MM.1S (cell line): ENCODE data around the gene CSNK1A1L.

Source experiments
- DNase-seq: peaks from one replicate; pipeline ENCODE4 v3.0.0-alpha.2; 2015
- H2AFZ ChIP-seq: fragments of 300-600 bp; sonication (generic); 2 replicates; pipeline ENCODE4 v1.6.0; 2016; ENCODE audit warnings: antibody characterized with exemption, low read length
- H3F3A ChIP-seq: fragments of 300-600 bp; sonication (generic); 2 replicates; pipeline ENCODE4 v1.6.1; 2016; ENCODE audit warnings: mild to moderate bottlenecking, antibody characterized with exemption, low read length, moderate library complexity, mixed read lengths; ENCODE audit not compliant: insufficient read depth
- H3K27ac ChIP-seq: fragments of 300-600 bp; sonication (generic); 2 replicates; pipeline ENCODE4 v1.5.1; 2016; ENCODE audit warnings: mild to moderate bottlenecking, low read length
- H3K27me3 ChIP-seq: fragments of 300-600 bp; sonication (generic); replicated peaks from 2 replicates; pipeline ENCODE4 v1.6.0; 2016; ENCODE audit warnings: low read length; ENCODE audit not compliant: insufficient read depth
- H3K36me3 ChIP-seq: fragments of 300-600 bp; sonication (generic); replicated peaks from 2 replicates; pipeline ENCODE4 v1.6.1; 2016; ENCODE audit warnings: mild to moderate bottlenecking, low read length, mixed read lengths; ENCODE audit not compliant: insufficient read depth
- H3K4me1 ChIP-seq: fragments of 300-600 bp; sonication (generic); 2 replicates; pipeline ENCODE4 v1.6.1; 2016; ENCODE audit warnings: low read length, mixed read lengths
- H3K4me2 ChIP-seq: fragments of 300-600 bp; sonication (generic); 2 replicates; pipeline ENCODE4 v1.6.0; 2016; ENCODE audit warnings: low read depth, low read length
- H3K4me3 ChIP-seq: fragments of 300-600 bp; sonication (generic); 2 replicates; pipeline ENCODE4 v1.5.1; 2016; ENCODE audit warnings: low read length, mixed read lengths
- H3K79me2 ChIP-seq: fragments of 300-600 bp; sonication (generic); 2 replicates; pipeline ENCODE4 v1.6.1; 2016; ENCODE audit warnings: mixed run types, low read length, mixed read lengths
- H3K9ac ChIP-seq: fragments of 300-600 bp; sonication (generic); 2 replicates; pipeline ENCODE4 v1.6.1; 2016; ENCODE audit warnings: low read length, mixed read lengths
- H3K9me2 ChIP-seq: fragments of 300-600 bp; sonication (generic); replicated peaks from 2 replicates; pipeline ENCODE4 v1.6.1; 2016; ENCODE audit warnings: mild to moderate bottlenecking, low read length, mixed read lengths; ENCODE audit not compliant: insufficient read depth
- H3K9me3 ChIP-seq: fragments of 300-600 bp; sonication (generic); replicated peaks from 2 replicates; pipeline ENCODE4 v1.6.1; 2016; ENCODE audit warnings: mild to moderate bottlenecking, low read length, mixed read lengths; ENCODE audit not compliant: insufficient read depth
- H4K20me1 ChIP-seq: fragments of 300-600 bp; sonication (generic); 2 replicates; pipeline ENCODE4 v1.6.1; 2016; ENCODE audit warnings: mild to moderate bottlenecking, low read length, moderate library complexity, mixed read lengths; ENCODE audit not compliant: insufficient read depth
- CTCF ChIP-seq: fragments of 300-600 bp; sonication (generic); IDR thresholded peaks from 2 replicates; pipeline ENCODE4 v1.5.1; 2016; ENCODE audit warnings: antibody characterized with exemption, low read length, mixed read lengths
- EZH2 ChIP-seq: fragments of 300-600 bp; sonication (generic); optimal IDR thresholded peaks from 2 replicates; pipeline ENCODE3; 2017; ENCODE audit warnings: low read depth, mild to moderate bottlenecking, antibody characterized with exemption, low read length, mixed read lengths
- EZH2phosphoT487 ChIP-seq: fragments of 300-600 bp; sonication (generic); IDR thresholded peaks from 2 replicates; pipeline ENCODE4 v1.6.1; 2018; ENCODE audit warnings: antibody characterized with exemption, low read length

Gene CSNK1A1L

GRCh38 chr13:37069597-37070103 lies 35.8 kb downstream of the CSNK1A1L start:
- Histone ChIP-seq H4K20me1 (no peaks in the 10 kb centered on the region), H3K27me3 (no peaks in the 10 kb centered on the region), H3K36me3 (no peaks in the 10 kb centered on the region), H2AFZ (no peak overlapping the region), H3K9ac (no peak overlapping the region), H3K9me2 (no peaks in the 10 kb centered on the region), H3K9me3 (no peaks in the 10 kb centered on the region), H3K4me3 (no peak overlapping the region), H3F3A (no peaks in the 10 kb centered on the region), H3K27ac (no peak overlapping the region), H3K4me2 (no peak overlapping the region), H3K79me2 (no peaks in the 10 kb centered on the region), H3K4me1 (no peaks in the 10 kb centered on the region)
- no peak for DNase-seq
- TF ChIP-seq CTCF (no peak), EZH2phosphoT487 (no peak), EZH2 (no peak)

DNA sequence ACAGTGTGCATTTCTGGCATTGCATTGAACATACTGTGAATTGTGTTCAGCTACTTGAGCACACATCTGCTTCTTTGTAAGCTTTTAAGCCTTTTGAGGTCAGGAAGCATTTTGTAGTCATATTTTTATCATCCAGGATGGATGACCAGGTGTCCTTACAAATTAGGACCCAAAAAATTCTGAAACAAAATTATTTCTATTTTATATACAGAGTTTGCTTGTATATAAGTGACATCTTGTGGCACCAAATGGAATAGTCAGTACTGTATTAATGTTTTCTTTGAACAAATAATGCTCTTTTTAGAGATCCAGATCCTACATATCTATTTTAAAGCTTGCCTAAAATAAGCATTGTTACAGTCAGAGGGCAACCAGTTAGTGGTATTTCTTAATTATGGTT lies 36.5 kb downstream of the CSNK1A1L start:
- Histone ChIP-seq H3K27me3 (no peaks in the 10 kb centered on the region), H3K4me1 (no peaks in the 10 kb centered on the region), H3K9me3 (no peaks in the 10 kb centered on the region), H3K9me2 (no peaks in the 10 kb centered on the region), H3F3A (no peaks in the 10 kb centered on the region), H3K4me3 (no peak overlapping the region), H3K9ac (no peak overlapping the region), H3K4me2 (no peak overlapping the region), H3K27ac (no peak overlapping the region), H3K36me3 (no peaks in the 10 kb centered on the region), H2AFZ (no peak overlapping the region), H3K79me2 (no peaks in the 10 kb centered on the region), H4K20me1 (no peaks in the 10 kb centered on the region)
- DNase-seq, result peak; percentile 7
- no peak for TF ChIP-seq EZH2
- peak; percentile 19; the same call in 1 of the 2 replicates for TF ChIP-seq CTCF

DNA sequence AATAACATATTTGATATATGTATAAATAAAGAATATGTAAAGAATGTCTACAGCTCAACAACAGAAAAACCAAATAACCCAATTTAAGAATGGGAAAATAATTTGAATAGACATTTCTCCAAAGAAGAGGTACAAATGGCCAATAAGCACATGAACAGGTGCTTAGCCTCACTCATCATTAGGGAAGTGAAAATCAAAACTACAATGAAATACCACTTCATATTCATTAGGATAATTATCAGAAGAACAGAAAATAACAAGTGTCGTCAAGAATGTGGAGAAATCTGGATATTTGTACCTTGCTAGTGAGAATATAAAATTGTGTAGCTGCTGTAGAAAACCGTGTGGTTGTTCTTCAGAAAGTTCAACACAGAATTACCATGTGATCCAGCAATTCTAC lies 37.6 kb downstream of the CSNK1A1L start:
- Histone ChIP-seq H3K36me3 (no peaks in the 10 kb centered on the region), H3K4me1 (no peaks in the 10 kb centered on the region), H4K20me1 (no peaks in the 10 kb centered on the region), H3K79me2 (no peaks in the 10 kb centered on the region), H3K27me3 (no peaks in the 10 kb centered on the region), H2AFZ (no peak overlapping the region), H3K9me3 (no peaks in the 10 kb centered on the region), H3K27ac (no peak overlapping the region), H3K9me2 (no peaks in the 10 kb centered on the region), H3K4me3 (no peak overlapping the region), H3F3A (no peaks in the 10 kb centered on the region), H3K9ac (no peak overlapping the region), H3K4me2 (no peak overlapping the region)
- DNase-seq, result no peak
- no peak for TF ChIP-seq EZH2phosphoT487
- no peak for TF ChIP-seq CTCF
- no peak for TF ChIP-seq EZH2
